HG02642 (cell line): ENCODE measurements around the gene NTMT1.

Experiments used
- ATAC-seq: cut with Tn5 transposase; IDR thresholded peaks from one replicate; pipeline ENCODE4 v1.9.1; 2021; ENCODE audit warnings: mild to moderate bottlenecking; ENCODE audit not compliant: unreplicated experiment, poor library complexity

The NTMT1 gene

GRCh38 chr9:129672702-129673101 lies 46.7 kb downstream of the NTMT1 start:
- no peak for ATAC-seq

- no peak for ATAC-seq
These were observed 47.6 kb downstream of the NTMT1 start for GRCh38 chr9:129673602-129674001.

- ATAC-seq, result no peak
These were observed 48.3 kb downstream of the NTMT1 start for GRCh38 chr9:129674229-129674628.

- no peak for ATAC-seq
These were observed 49.7 kb downstream of the NTMT1 start for GRCh38 chr9:129675620-129676019.

- no peak for ATAC-seq
These were observed 50.3 kb downstream of the NTMT1 start for GRCh38 chr9:129676287-129676686.

- ATAC-seq, result no peak
These were observed 51.0 kb downstream of the NTMT1 start for GRCh38 chr9:129676975-129677374.

- no peak for ATAC-seq
These were observed 51.5 kb downstream of the NTMT1 start for GRCh38 chr9:129677456-129677855.

- ATAC-seq, result no peak
These were observed 52.9 kb downstream of the NTMT1 start for GRCh38 chr9:129678844-129679243.

- no peak for ATAC-seq
These were observed 53.6 kb downstream of the NTMT1 start for GRCh38 chr9:129679537-129679936.

- no peak for ATAC-seq
These were observed 56.0 kb downstream of the NTMT1 start for GRCh38 chr9:129681924-129682323.

GRCh38 chr9:129682381-129682780 lies 56.4 kb downstream of the NTMT1 start:
- no peak for ATAC-seq

GRCh38 chr9:129685220-129685932 lies 59.4 kb downstream of the NTMT1 start:
- ATAC-seq, result no peak
